ENCODE measurements around the gene POLR1F. TPM values are rescaled to one million over a fixed set of nuclear protein-coding genes. Genes with fewer than 3 reads are reported as not detected.

Gene POLR1F
- total RNA-seq, 1 donor from 2014 or later, result 9.1 TPM

- Histone ChIP-seq H3K4me3 (no peak overlapping the region), H3K27ac (no peak overlapping the region), H3K27me3 (no peaks in the 10 kb centered on the region), H3K36me3 (no peaks in the 10 kb centered on the region), H3K4me1 (no peaks in the 10 kb centered on the region), H3K9me3 (no peaks in the 10 kb centered on the region)
- intact Hi-C loops (cut with DNase I), result no loop called here
- TF ChIP-seq CTCF (IDR thresholded peaks at IDR 0.05) (no peak), POLR2A (IDR thresholded peaks at IDR 0.05) (no peak), POLR2AphosphoS5 (IDR thresholded peaks at IDR 0.05; ENCODE audit: insufficient read depth in 1 of 2, low read depth in 1 of 2) (no peak)
- no peak for DNase-seq (ENCODE audit: extremely low spot score in 2 of 2)
These were observed 27.2 kb downstream of the POLR1F start for GRCh38 chr7:19681596-19681995.

- Histone ChIP-seq H3K4me1 (no peaks in the 10 kb centered on the region), H3K4me3 (no peak overlapping the region), H3K36me3 (no peaks in the 10 kb centered on the region), H3K9me3 (no peaks in the 10 kb centered on the region), H3K27me3 (no peaks in the 10 kb centered on the region), H3K27ac (no peak overlapping the region)
- DNase-seq (ENCODE audit: extremely low spot score in 2 of 2), result no peak
- TF ChIP-seq POLR2A (IDR thresholded peaks at IDR 0.05), result no peak
- no peak for TF ChIP-seq CTCF (IDR thresholded peaks at IDR 0.05)
- no peak for TF ChIP-seq POLR2AphosphoS5 (IDR thresholded peaks at IDR 0.05; ENCODE audit: insufficient read depth in 1 of 2, low read depth in 1 of 2)
- intact Hi-C loops (cut with DNase I), result no loop called here
These were observed 31.7 kb downstream of the POLR1F start for GRCh38 chr7:19677180-19677579.

- H3K4me3 ChIP-seq, result no peak overlapping the region
- no peaks in the 10 kb centered on the region for H3K27me3 ChIP-seq
- no peak for DNase-seq (ENCODE audit: extremely low spot score in 2 of 2)
- no peaks in the 10 kb centered on the region for H3K9me3 ChIP-seq
- no peaks in the 10 kb centered on the region for H3K36me3 ChIP-seq
- no peaks in the 10 kb centered on the region for H3K4me1 ChIP-seq
- intact Hi-C loops (cut with DNase I), result no loop called here
- TF ChIP-seq POLR2AphosphoS5 (IDR thresholded peaks at IDR 0.05; ENCODE audit: insufficient read depth in 1 of 2, low read depth in 1 of 2) (no peak), CTCF (IDR thresholded peaks at IDR 0.05) (no peak), POLR2A (IDR thresholded peaks at IDR 0.05) (no peak)
- no peak overlapping the region for H3K27ac ChIP-seq
These were observed 33.0 kb downstream of the POLR1F start for GRCh38 chr7:19675816-19676215.

GRCh38 chr7:19674266-19674960 is 34.4 kb downstream of the POLR1F start:
- H3K27ac ChIP-seq, result no peak overlapping the region

More at GRCh38 chr7:19674266-19674960, 34.4 kb downstream of the POLR1F start:
- intact Hi-C loops (cut with DNase I), result no loop called here
- no peak for DNase-seq (ENCODE audit: extremely low spot score in 2 of 2)
- no peaks in the 10 kb centered on the region for H3K27me3 ChIP-seq
- H3K4me1 ChIP-seq, result no peaks in the 10 kb centered on the region
- H3K36me3 ChIP-seq, result no peaks in the 10 kb centered on the region
- no peak overlapping the region for H3K4me3 ChIP-seq
- TF ChIP-seq POLR2AphosphoS5 (IDR thresholded peaks at IDR 0.05; ENCODE audit: insufficient read depth in 1 of 2, low read depth in 1 of 2) (no peak), CTCF (IDR thresholded peaks at IDR 0.05) (no peak), POLR2A (IDR thresholded peaks at IDR 0.05) (no peak)
- no peaks in the 10 kb centered on the region for H3K9me3 ChIP-seq
